CD4-positive, alpha-beta T cell treated with Interleukin-12 subunit alpha and Interleukin-12 subunit beta, for 1 hour (primary cell): ENCODE results near the gene SLC22A23.

Source experiments
- DNase-seq: peaks from one replicate; pipeline ENCODE4 v3.0.0-alpha.2; 2020

The SLC22A23 gene

GRCh38 chr6:3314621-3315467 lies 142.0 kb downstream of the SLC22A23 start:
- no peak for DNase-seq

GRCh38 chr6:3314176-3314575 lies 142.7 kb downstream of the SLC22A23 start:
- no peak for DNase-seq

GRCh38 chr6:3312604-3313231 lies 144.1 kb downstream of the SLC22A23 start:
- no peak for DNase-seq

- no peak for DNase-seq
Observed at GRCh38 chr6:3311826-3312225, 145.0 kb downstream of the SLC22A23 start.

GRCh38 chr6:3310703-3311102 lies 146.1 kb downstream of the SLC22A23 start:
- DNase-seq, result no peak

GRCh38 chr6:3310051-3310448 lies 146.8 kb downstream of the SLC22A23 start:
- DNase-seq, result no peak

GRCh38 chr6:3309391-3310050 lies 147.3 kb downstream of the SLC22A23 start:
- no peak for DNase-seq

GRCh38 chr6:3308106-3308505 lies 148.7 kb downstream of the SLC22A23 start:
- no peak for DNase-seq

GRCh38 chr6:3307436-3307835 lies 149.4 kb downstream of the SLC22A23 start:
- DNase-seq, result no peak

- no peak for DNase-seq
Observed at GRCh38 chr6:3306848-3307247, 150.0 kb downstream of the SLC22A23 start.

GRCh38 chr6:3305831-3306230 lies 151.0 kb downstream of the SLC22A23 start:
- no peak for DNase-seq

GRCh38 chr6:3305216-3305565 lies 151.7 kb downstream of the SLC22A23 start:
- no peak for DNase-seq

- DNase-seq, result no peak
Observed at GRCh38 chr6:3304500-3305215, 152.2 kb downstream of the SLC22A23 start.

- no peak for DNase-seq
Observed at GRCh38 chr6:3303795-3304411, 152.9 kb downstream of the SLC22A23 start.

GRCh38 chr6:3301506-3301905 lies 155.3 kb downstream of the SLC22A23 start:
- no peak for DNase-seq

GRCh38 chr6:3299221-3299620 lies 157.6 kb downstream of the SLC22A23 start:
- no peak for DNase-seq

GRCh38 chr6:3297909-3298308 lies 158.9 kb downstream of the SLC22A23 start:
- DNase-seq, result no peak

GRCh38 chr6:3297006-3297405 lies 159.8 kb downstream of the SLC22A23 start:
- DNase-seq, result no peak

GRCh38 chr6:3296537-3296936 lies 160.3 kb downstream of the SLC22A23 start:
- DNase-seq, result no peak

GRCh38 chr6:3296078-3296477 lies 160.8 kb downstream of the SLC22A23 start:
- DNase-seq, result no peak

- DNase-seq, result no peak
Observed at GRCh38 chr6:3294921-3295871, 161.7 kb downstream of the SLC22A23 start.

GRCh38 chr6:3294396-3294795 lies 162.5 kb downstream of the SLC22A23 start:
- no peak for DNase-seq
